Astrocyte of the spinal cord (primary cell): Measurements from ENCODE around the gene DUSP18.
A peak's percentile ranks its signal among the peaks of the same experiment; 100 is the strongest.

Experiments used
- DNase-seq: peaks from one replicate; pipeline ENCODE4 v3.0.0; 2011; ENCODE audit warnings: low read depth, low spot score
- H3K4me3 ChIP-seq: 2 replicates; pipeline ENCODE4 v1.5.1; 2011; ENCODE audit warnings: low read depth, mild to moderate bottlenecking, low read length, moderate library complexity
- CTCF ChIP-seq: IDR thresholded peaks from 2 replicates; pipeline ENCODE4 v1.5.1; 2012; ENCODE audit warnings: low read depth, mild to moderate bottlenecking, low read length, inconsistent platforms
- in situ Hi-C: cut with HindIII; loops from 2 replicates; pipeline ENCODE4 v1.10.0; 2017; ENCODE audit warnings: low sequenced_read_pairs

DUSP18 gene

DNA sequence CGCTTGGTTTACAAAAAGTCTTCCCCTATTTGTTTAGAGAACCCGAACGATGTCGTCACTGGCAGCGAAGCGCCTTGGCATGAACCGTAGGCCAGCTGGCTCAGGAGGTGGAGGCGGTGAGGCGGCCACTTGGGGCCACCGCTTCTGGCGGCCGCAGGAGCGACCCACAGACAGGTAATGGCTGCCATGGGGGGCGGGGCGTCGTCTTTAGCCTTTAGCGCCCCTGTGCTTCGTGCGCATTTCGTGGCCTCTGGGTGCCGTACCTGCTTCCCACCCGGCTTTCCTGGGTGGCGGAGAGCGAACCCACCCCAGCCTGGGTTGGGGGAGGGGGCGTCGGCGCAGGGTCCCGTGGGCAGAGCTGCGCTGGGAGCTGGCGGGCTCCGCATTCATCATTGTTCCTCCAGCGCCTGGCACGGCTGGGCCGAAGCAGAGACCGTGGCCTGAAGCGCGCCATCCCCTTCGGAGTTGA, 26.5 kb upstream of the DUSP18 start:
- DNase-seq: peak; percentile 15
- TF ChIP-seq CTCF: no peak
- in situ Hi-C loops: no loop called here
- peak overlapping the region; percentile 60 for H3K4me3 ChIP-seq

GRCh38 chr22:30691204-30691603, 23.5 kb upstream of the DUSP18 start:
- DNase-seq: no peak
- in situ Hi-C loops: no loop called here
- H3K4me3 ChIP-seq: no peak overlapping the region
- TF ChIP-seq CTCF: no peak

DNA sequence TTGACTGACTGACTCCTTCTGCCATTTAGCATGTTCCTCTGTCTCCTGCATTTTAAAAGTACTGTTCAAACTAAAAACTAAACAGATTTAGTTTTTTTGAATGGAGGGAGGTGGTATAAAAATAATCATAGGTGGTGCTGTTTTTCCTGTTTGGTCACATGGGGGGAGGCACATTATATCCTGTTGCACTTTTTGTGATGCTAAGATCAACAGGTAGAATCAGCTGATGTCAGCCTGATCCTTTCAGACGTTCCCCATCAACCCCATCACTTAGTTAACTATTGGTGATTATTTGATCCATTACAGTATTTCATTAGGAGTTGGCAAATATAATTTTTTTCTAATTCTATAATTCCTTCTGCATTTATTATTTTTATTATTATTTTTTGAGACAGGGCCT, 21.9 kb upstream of the DUSP18 start:
- H3K4me3 ChIP-seq: no peak overlapping the region
- in situ Hi-C loops: no loop called here
- DNase-seq: no peak
- no peak for TF ChIP-seq CTCF

DNA sequence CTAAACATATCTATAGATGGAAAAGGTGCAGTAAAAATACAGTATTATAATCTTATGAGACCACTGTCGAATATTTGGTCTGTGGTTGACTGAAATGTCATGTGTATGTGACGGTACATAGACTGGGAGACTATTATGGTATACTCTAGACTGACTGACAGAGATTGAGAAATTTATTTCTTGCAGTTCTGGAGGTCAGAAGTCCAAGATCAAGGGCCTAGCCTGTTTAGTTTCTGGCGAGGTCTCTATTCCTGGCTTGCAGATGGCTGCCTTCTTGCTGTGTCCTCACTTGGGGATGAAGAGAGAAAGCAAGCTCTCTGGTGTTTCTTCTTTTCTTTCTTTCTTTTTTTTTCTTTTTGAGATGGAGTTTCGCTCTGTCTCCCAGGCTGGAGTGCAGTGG, 19.7 kb upstream of the DUSP18 start:
- in situ Hi-C loops: no loop called here
- H3K4me3 ChIP-seq: no peak overlapping the region
- DNase-seq: no peak
- TF ChIP-seq CTCF: no peak

DNA sequence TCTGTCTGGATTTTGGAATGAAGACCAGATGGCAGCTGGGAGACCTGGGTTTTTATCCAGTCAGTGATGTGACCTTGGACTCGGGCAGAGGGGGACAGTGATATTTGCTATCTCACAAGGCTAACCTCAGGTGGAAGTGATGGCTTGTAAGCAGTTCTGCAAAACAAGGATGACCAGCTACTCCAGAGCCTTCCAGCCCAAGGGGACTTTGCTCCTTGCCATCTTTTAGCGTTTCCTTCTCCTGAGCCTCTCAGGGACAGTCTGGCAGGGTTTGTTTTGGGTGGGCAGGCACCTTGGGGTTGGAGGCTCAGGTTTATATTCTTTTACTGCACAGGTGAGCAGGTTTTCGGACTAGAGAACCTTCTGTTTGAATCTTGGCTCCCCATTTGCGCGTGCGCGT, 17.5 kb upstream of the DUSP18 start:
- DNase-seq: no peak
- no peak overlapping the region for H3K4me3 ChIP-seq
- TF ChIP-seq CTCF: no peak
- in situ Hi-C loops: no loop called here

- H3K4me3 ChIP-seq: no peak overlapping the region
- no peak for DNase-seq
- no peak for TF ChIP-seq CTCF
- in situ Hi-C loops: no loop called here
Observed at GRCh38 chr22:30681831-30682230, 14.2 kb upstream of the DUSP18 start.
